ENCODE results near the gene CDH20. TPM values are rescaled to one million over a fixed set of nuclear protein-coding genes. Genes with fewer than 3 reads are reported as not detected.

The CDH20 gene
- polyA plus RNA-seq, 3 donors from 2014 or later, result not detected

GRCh38 chr18:61466736-61467135 is 133.5 kb downstream of the CDH20 start:
- H3K27me3 Mint-ChIP-seq (ENCODE audit: low read depth in 3 of 3), result peaks cover 0 to 2% (median 2%) of the 10 kb centered on the region in 3 donors
- no peak overlapping the region for H3K4me3 Mint-ChIP-seq
- H3K4me1 Mint-ChIP-seq, result peaks cover 11 to 37% of the 10 kb centered on the region in 2 donors
- H3K9me3 Mint-ChIP-seq, result peaks cover 0 to 2% (median under 1%) of the 10 kb centered on the region in 6 donors
- H3K36me3 Mint-ChIP-seq, result no peaks in the 10 kb centered on the region
- no peak for DNase-seq
- H3K27ac Mint-ChIP-seq, result no peak overlapping the region

- no peak for DNase-seq
- no peaks in the 10 kb centered on the region for H3K36me3 Mint-ChIP-seq
- H3K27ac Mint-ChIP-seq, result no peak overlapping the region
- peaks cover 0 to 5% (median 1%) of the 10 kb centered on the region in 3 donors for H3K27me3 Mint-ChIP-seq (ENCODE audit: low read depth in 3 of 3)
- H3K4me3 Mint-ChIP-seq, result no peak overlapping the region
- peaks cover 0 to 6% (median 0%) of the 10 kb centered on the region in 6 donors for H3K9me3 Mint-ChIP-seq
- H3K4me1 Mint-ChIP-seq, result peaks cover 0 to 2% of the 10 kb centered on the region in 2 donors
These were observed 136.9 kb downstream of the CDH20 start for GRCh38 chr18:61470031-61470674.

- Mint-ChIP-seq H3K27ac (no peak overlapping the region), H3K9me3 (peaks cover 0 to 10% (median 0%) of the 10 kb centered on the region in 6 donors), H3K36me3 (no peaks in the 10 kb centered on the region), H3K27me3 (ENCODE audit: low read depth in 3 of 3) (peaks cover 0 to 5% (median 1%) of the 10 kb centered on the region in 3 donors), H3K4me3 (no peak overlapping the region), H3K4me1 (no peaks in the 10 kb centered on the region)
- DNase-seq, result no peak
These were observed 138.3 kb downstream of the CDH20 start for GRCh38 chr18:61471541-61471940.

- Mint-ChIP-seq H3K9me3 (peaks cover 0 to 10% (median 0%) of the 10 kb centered on the region in 6 donors), H3K27ac (no peak overlapping the region), H3K4me1 (no peaks in the 10 kb centered on the region), H3K4me3 (no peak overlapping the region), H3K27me3 (ENCODE audit: low read depth in 3 of 3) (peaks cover 0 to 5% (median 1%) of the 10 kb centered on the region in 3 donors), H3K36me3 (no peaks in the 10 kb centered on the region)
- DNase-seq, result no peak
These were observed 138.7 kb downstream of the CDH20 start for GRCh38 chr18:61471942-61472341.

GRCh38 chr18:61474341-61474740 is 141.1 kb downstream of the CDH20 start:
- H3K36me3 Mint-ChIP-seq, result no peaks in the 10 kb centered on the region
- no peak for DNase-seq

GRCh38 chr18:61474918-61475317 is 141.7 kb downstream of the CDH20 start:
- Mint-ChIP-seq H3K27me3 (ENCODE audit: low read depth in 3 of 3) (peaks cover 0 to 3% (median 1%) of the 10 kb centered on the region in 3 donors), H3K9me3 (peaks cover 0 to 10% (median 0%) of the 10 kb centered on the region in 6 donors), H3K4me3 (no peak overlapping the region), H3K4me1 (no peaks in the 10 kb centered on the region), H3K36me3 (no peaks in the 10 kb centered on the region), H3K27ac (no peak overlapping the region)
- no peak for DNase-seq

More at GRCh38 chr18:61474341-61474740, 141.1 kb downstream of the CDH20 start:
- H3K4me1 Mint-ChIP-seq, result no peaks in the 10 kb centered on the region
- H3K27me3 Mint-ChIP-seq (ENCODE audit: low read depth in 3 of 3), result peaks cover 0 to 3% (median 1%) of the 10 kb centered on the region in 3 donors
- H3K9me3 Mint-ChIP-seq, result peaks cover 0 to 10% (median 0%) of the 10 kb centered on the region in 6 donors
- no peak overlapping the region for H3K4me3 Mint-ChIP-seq
- H3K27ac Mint-ChIP-seq, result no peak overlapping the region

GRCh38 chr18:61475931-61476330 is 142.7 kb downstream of the CDH20 start:
- Mint-ChIP-seq H3K4me1 (no peaks in the 10 kb centered on the region), H3K9me3 (peaks cover 0 to 10% (median 0%) of the 10 kb centered on the region in 6 donors), H3K27ac (no peak overlapping the region), H3K36me3 (no peaks in the 10 kb centered on the region), H3K4me3 (no peak overlapping the region), H3K27me3 (ENCODE audit: low read depth in 3 of 3) (peaks cover 1 to 4% (median 3%) of the 10 kb centered on the region in 3 donors)
- no peak for DNase-seq

- no peaks in the 10 kb centered on the region for H3K4me1 Mint-ChIP-seq
- no peaks in the 10 kb centered on the region for H3K36me3 Mint-ChIP-seq
- H3K4me3 Mint-ChIP-seq, result no peak overlapping the region
- no peaks in the 10 kb centered on the region for H3K9me3 Mint-ChIP-seq
- no peak overlapping the region for H3K27ac Mint-ChIP-seq
- peaks cover 0 to 2% (median 2%) of the 10 kb centered on the region in 3 donors for H3K27me3 Mint-ChIP-seq (ENCODE audit: low read depth in 3 of 3)
- DNase-seq, result no peak
These were observed 156.1 kb downstream of the CDH20 start for GRCh38 chr18:61489334-61489733.

- H3K36me3 Mint-ChIP-seq, result no peaks in the 10 kb centered on the region
- H3K27ac Mint-ChIP-seq, result no peak overlapping the region
- peaks cover 0 to 2% (median 0%) of the 10 kb centered on the region in 3 donors for H3K27me3 Mint-ChIP-seq (ENCODE audit: low read depth in 3 of 3)
- no peaks in the 10 kb centered on the region for H3K4me1 Mint-ChIP-seq
- H3K4me3 Mint-ChIP-seq, result no peak overlapping the region
- no peaks in the 10 kb centered on the region for H3K9me3 Mint-ChIP-seq
- no peak for DNase-seq
These were observed 163.1 kb downstream of the CDH20 start for GRCh38 chr18:61496374-61496773.

- DNase-seq, result no peak
- H3K4me3 Mint-ChIP-seq, result no peak overlapping the region
- H3K27me3 Mint-ChIP-seq (ENCODE audit: low read depth in 3 of 3), result peaks cover 0 to 2% (median 0%) of the 10 kb centered on the region in 3 donors
- H3K27ac Mint-ChIP-seq, result no peak overlapping the region
- no peaks in the 10 kb centered on the region for H3K9me3 Mint-ChIP-seq
- no peaks in the 10 kb centered on the region for H3K36me3 Mint-ChIP-seq
- H3K4me1 Mint-ChIP-seq, result no peaks in the 10 kb centered on the region
These were observed 164.2 kb downstream of the CDH20 start for GRCh38 chr18:61497422-61497821.

GRCh38 chr18:61502472-61502871 is 169.2 kb downstream of the CDH20 start:
- Mint-ChIP-seq H3K27me3 (ENCODE audit: low read depth in 3 of 3) (peaks cover 0 to 2% (median 0%) of the 10 kb centered on the region in 3 donors), H3K27ac (no peak overlapping the region), H3K9me3 (no peaks in the 10 kb centered on the region), H3K36me3 (no peaks in the 10 kb centered on the region), H3K4me3 (no peak overlapping the region), H3K4me1 (no peaks in the 10 kb centered on the region)
- peak in 1 of 3 donors; percentile 7 for DNase-seq

- DNase-seq, result no peak
- peaks cover 0 to 2% (median 0%) of the 10 kb centered on the region in 3 donors for H3K27me3 Mint-ChIP-seq (ENCODE audit: low read depth in 3 of 3)
- H3K36me3 Mint-ChIP-seq, result no peaks in the 10 kb centered on the region
- H3K27ac Mint-ChIP-seq, result no peak overlapping the region
- no peaks in the 10 kb centered on the region for H3K9me3 Mint-ChIP-seq
- H3K4me1 Mint-ChIP-seq, result no peaks in the 10 kb centered on the region
- H3K4me3 Mint-ChIP-seq, result no peak overlapping the region
These were observed 170.5 kb downstream of the CDH20 start for GRCh38 chr18:61503688-61504087.

GRCh38 chr18:61528961-61529360 is 195.7 kb downstream of the CDH20 start:
- Mint-ChIP-seq H3K27ac (no peak overlapping the region), H3K27me3 (ENCODE audit: low read depth in 3 of 3) (peaks cover 0 to 2% (median 1%) of the 10 kb centered on the region in 3 donors), H3K36me3 (no peaks in the 10 kb centered on the region), H3K4me1 (no peaks in the 10 kb centered on the region), H3K4me3 (no peak overlapping the region), H3K9me3 (peaks cover 0 to 7% (median under 1%) of the 10 kb centered on the region in 6 donors)
- DNase-seq, result no peak

- H3K4me1 Mint-ChIP-seq, result no peaks in the 10 kb centered on the region
- peaks cover 0 to 2% (median 1%) of the 10 kb centered on the region in 3 donors for H3K27me3 Mint-ChIP-seq (ENCODE audit: low read depth in 3 of 3)
- no peak for DNase-seq
- no peaks in the 10 kb centered on the region for H3K36me3 Mint-ChIP-seq
- H3K4me3 Mint-ChIP-seq, result no peak overlapping the region
- H3K9me3 Mint-ChIP-seq, result peaks cover 0 to 7% (median 0%) of the 10 kb centered on the region in 6 donors
- H3K27ac Mint-ChIP-seq, result no peak overlapping the region
These were observed 197.5 kb downstream of the CDH20 start for GRCh38 chr18:61530681-61531080.

- no peak for DNase-seq
- peaks cover 0 to 2% (median 1%) of the 10 kb centered on the region in 3 donors for H3K27me3 Mint-ChIP-seq (ENCODE audit: low read depth in 3 of 3)
- H3K27ac Mint-ChIP-seq, result no peak overlapping the region
- no peaks in the 10 kb centered on the region for H3K4me1 Mint-ChIP-seq
- peaks cover 0 to 7% (median 0%) of the 10 kb centered on the region in 6 donors for H3K9me3 Mint-ChIP-seq
- no peak overlapping the region for H3K4me3 Mint-ChIP-seq
- no peaks in the 10 kb centered on the region for H3K36me3 Mint-ChIP-seq
These were observed 198.0 kb downstream of the CDH20 start for GRCh38 chr18:61531182-61531581.

Measured in immature natural killer cell (primary cell).